Endodermal cell (in vitro differentiated cells): ENCODE data around the gene USB1. TPM values are rescaled to one million over a fixed set of nuclear protein-coding genes. Genes with fewer than 3 reads are reported as not detected.
A peak's percentile ranks its signal among the peaks of the same experiment; 100 is the strongest.

Experiments used
- DNase-seq: peaks from one replicate; pipeline ENCODE4 v3.0.0-alpha.2; 2017
- H3K27ac ChIP-seq: 2 replicates; pipeline ENCODE4 v1.5.1; 2013; ENCODE audit warnings: mild to moderate bottlenecking, low read depth, low read length, moderate library complexity
- H3K27me3 ChIP-seq: 2 replicates; pipeline ENCODE4 v1.6.1; 2013; ENCODE audit warnings: mild to moderate bottlenecking, low read length, moderate library complexity; ENCODE audit not compliant: insufficient read depth, control insufficient read depth, poor library complexity, severe bottlenecking
- H3K36me3 ChIP-seq: 2 replicates; pipeline ENCODE4 v1.7.0; 2013; ENCODE audit warnings: mild to moderate bottlenecking, low read length, moderate library complexity; ENCODE audit not compliant: control insufficient read depth, insufficient read depth
- H3K4me1 ChIP-seq: one replicate; pipeline ENCODE4 v1.7.0; 2013; ENCODE audit warnings: low read length; ENCODE audit not compliant: control insufficient read depth, insufficient read depth
- H3K4me3 ChIP-seq: 2 replicates; pipeline ENCODE4 v1.5.1; 2013; ENCODE audit warnings: mild to moderate bottlenecking, low read length, moderate library complexity
- H3K9ac ChIP-seq: 2 replicates; pipeline ENCODE4 v1.6.1; 2013; ENCODE audit warnings: mild to moderate bottlenecking, low read length, moderate library complexity; ENCODE audit not compliant: poor library complexity, severe bottlenecking; ENCODE audit errors: extremely low read depth
- H3K9me3 ChIP-seq: 2 replicates; pipeline ENCODE4 v1.6.1; 2013; ENCODE audit warnings: mild to moderate bottlenecking, low read length, moderate library complexity; ENCODE audit not compliant: control insufficient read depth
- H3K27ac Mint-ChIP-seq: 2 replicates; pipeline ENCODE4 v1.8.0; 2020; ENCODE audit warnings: mixed read lengths
- H3K27me3 Mint-ChIP-seq: 2 replicates; pipeline ENCODE4 v1.8.0; 2021; ENCODE audit warnings: mild to moderate bottlenecking, mixed read lengths; ENCODE audit not compliant: insufficient read depth
- H3K36me3 Mint-ChIP-seq: 2 replicates; pipeline ENCODE4 v1.8.0; 2020; ENCODE audit warnings: low read depth, mixed read lengths
- H3K4me1 Mint-ChIP-seq: 2 replicates; pipeline ENCODE4 v1.8.0; 2020; ENCODE audit warnings: mixed read lengths
- H3K4me3 Mint-ChIP-seq: 2 replicates; pipeline ENCODE4 v1.8.0; 2020; ENCODE audit warnings: mild to moderate bottlenecking, moderate library complexity, mixed read lengths
- H3K9me3 Mint-ChIP-seq: 2 replicates; pipeline ENCODE4 v1.8.0; 2020; ENCODE audit warnings: mild to moderate bottlenecking, mixed read lengths
- WGBS, 2 experiments: methylation state at CpG; one replicate each; pipeline versions ENCODE4 v1.1.5 to v1.1.7; 2013; ENCODE audit warnings: missing lambda C conversion rate in 2 of 2, mixed read lengths in 1 of 2; ENCODE audit not compliant: insufficient coverage in 1 of 2, insufficient read length in 1 of 2; 5-methylcytosine and 5-hydroxymethylcytosine counted together
- total RNA-seq, 2 donors: library from RNA; stranded (reverse); fragmentation: NEBNext Ultra II Directional in 1 of 2; extraction: Animal tissue kit (Norgen Biotek cat#: 25700) in 1 of 2; gene quantifications; 2 replicates in 1 of 2; 3 replicates in 1 of 2; pipeline ENCODE4 v1.2.1, GENCODE V29; 2021
- TF ChIP-seq, protein P1 (sequence below): fragments of 200-600 bp; sonication (generic); conservative IDR thresholded peaks from 2 replicates; pipeline ENCODE4 v1.5.0; 2021; ENCODE audit warnings: antibody characterized with exemption, mild to moderate bottlenecking

The USB1 gene
- total RNA-seq, 2 donors from 2014 or later, result 139 to 163 TPM

DNA sequence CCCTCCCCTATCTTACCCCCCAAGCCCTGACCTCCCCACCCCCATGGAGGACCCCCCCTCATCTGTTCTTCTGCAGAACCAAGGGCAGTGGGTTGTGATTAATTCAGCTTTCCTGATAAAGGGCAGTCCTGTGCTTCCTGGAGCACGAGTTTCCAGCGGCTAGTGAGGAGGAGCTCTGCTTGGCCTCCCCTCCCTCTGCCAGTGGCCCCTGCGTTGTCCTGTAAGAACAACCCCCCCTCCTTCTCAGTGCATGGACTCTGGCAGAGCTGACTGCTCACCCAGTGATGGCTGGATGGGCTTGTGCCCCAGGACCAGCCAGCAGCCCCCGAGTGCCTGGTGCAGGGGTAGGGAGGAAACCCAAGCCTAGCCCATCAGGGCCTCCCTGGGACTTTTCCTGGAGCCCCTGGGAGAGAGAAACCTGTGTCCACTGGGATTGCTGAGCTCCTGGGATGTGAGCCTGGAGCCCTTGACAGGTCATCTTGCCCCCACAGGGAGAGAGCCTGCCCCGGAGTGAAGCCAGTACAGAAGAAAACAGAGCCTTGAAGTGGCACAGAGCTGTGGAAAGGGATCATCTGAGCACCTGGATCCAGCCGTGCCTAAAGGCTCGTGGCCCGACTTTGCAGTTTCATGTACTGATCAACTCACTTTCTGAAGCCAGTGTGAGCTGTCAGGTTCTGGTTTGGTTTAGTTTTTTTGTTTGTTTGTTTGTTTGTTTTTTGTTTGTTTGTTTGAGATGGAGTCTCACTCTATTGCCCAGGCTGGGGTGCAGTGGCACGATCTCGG, 50.8 kb downstream of the USB1 start:
- WGBS, 2 experiments, result 84 to 92% methylated on average over 5 to 10 of the region's 10 CpGs
- Histone ChIP-seq H3K9me3 (no peaks in the 10 kb centered on the region), H3K27me3 (no peaks in the 10 kb centered on the region), H3K4me1 (peaks cover 5% of the 10 kb centered on the region), H3K36me3 (no peaks in the 10 kb centered on the region), H3K4me3 (no peak overlapping the region), H3K27ac (no peak overlapping the region), H3K9ac (no peak overlapping the region)
- Mint-ChIP-seq H3K4me3 (no peak overlapping the region), H3K27me3 (no peaks in the 10 kb centered on the region), H3K36me3 (no peaks in the 10 kb centered on the region), H3K4me1 (peaks cover 6% of the 10 kb centered on the region), H3K9me3 (no peaks in the 10 kb centered on the region), H3K27ac (no peak overlapping the region)
- peak; percentile 41 for DNase-seq
- TF ChIP-seq, protein P1, sequence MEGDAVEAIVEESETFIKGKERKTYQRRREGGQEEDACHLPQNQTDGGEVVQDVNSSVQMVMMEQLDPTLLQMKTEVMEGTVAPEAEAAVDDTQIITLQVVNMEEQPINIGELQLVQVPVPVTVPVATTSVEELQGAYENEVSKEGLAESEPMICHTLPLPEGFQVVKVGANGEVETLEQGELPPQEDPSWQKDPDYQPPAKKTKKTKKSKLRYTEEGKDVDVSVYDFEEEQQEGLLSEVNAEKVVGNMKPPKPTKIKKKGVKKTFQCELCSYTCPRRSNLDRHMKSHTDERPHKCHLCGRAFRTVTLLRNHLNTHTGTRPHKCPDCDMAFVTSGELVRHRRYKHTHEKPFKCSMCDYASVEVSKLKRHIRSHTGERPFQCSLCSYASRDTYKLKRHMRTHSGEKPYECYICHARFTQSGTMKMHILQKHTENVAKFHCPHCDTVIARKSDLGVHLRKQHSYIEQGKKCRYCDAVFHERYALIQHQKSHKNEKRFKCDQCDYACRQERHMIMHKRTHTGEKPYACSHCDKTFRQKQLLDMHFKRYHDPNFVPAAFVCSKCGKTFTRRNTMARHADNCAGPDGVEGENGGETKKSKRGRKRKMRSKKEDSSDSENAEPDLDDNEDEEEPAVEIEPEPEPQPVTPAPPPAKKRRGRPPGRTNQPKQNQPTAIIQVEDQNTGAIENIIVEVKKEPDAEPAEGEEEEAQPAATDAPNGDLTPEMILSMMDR, result no peak

DNA sequence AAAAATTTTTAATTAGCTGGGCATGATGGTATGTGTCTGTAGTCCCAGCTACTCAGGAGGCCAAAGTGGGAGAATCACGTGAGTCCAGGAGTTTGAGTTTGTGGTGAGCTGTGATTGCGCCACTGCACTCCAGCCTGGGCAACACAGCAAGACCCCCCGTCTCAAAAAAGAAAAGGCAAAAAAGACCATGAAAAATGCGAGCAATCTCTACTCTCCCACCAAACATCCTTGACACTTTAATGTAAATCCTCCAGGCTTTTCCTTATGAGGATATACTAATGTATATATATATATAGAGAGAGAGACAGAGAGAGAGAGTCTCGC, 52.4 kb downstream of the USB1 start:
- TF ChIP-seq, protein P1, result no peak
- H3K4me3 ChIP-seq, result no peak overlapping the region
- no peak overlapping the region for H3K27ac ChIP-seq
- no peak overlapping the region for H3K9ac ChIP-seq
- Mint-ChIP-seq H3K9me3 (no peaks in the 10 kb centered on the region), H3K4me1 (no peaks in the 10 kb centered on the region), H3K27ac (no peak overlapping the region), H3K36me3 (no peaks in the 10 kb centered on the region), H3K4me3 (no peak overlapping the region), H3K27me3 (no peaks in the 10 kb centered on the region)
- no peak for DNase-seq
- no peaks in the 10 kb centered on the region for H3K36me3 ChIP-seq
- H3K4me1 ChIP-seq, result no peaks in the 10 kb centered on the region
- WGBS, 2 experiments, result 96 to 100% methylated on average over 1 to 5 of the region's 5 CpGs
- no peaks in the 10 kb centered on the region for H3K27me3 ChIP-seq
- H3K9me3 ChIP-seq, result no peaks in the 10 kb centered on the region

DNA sequence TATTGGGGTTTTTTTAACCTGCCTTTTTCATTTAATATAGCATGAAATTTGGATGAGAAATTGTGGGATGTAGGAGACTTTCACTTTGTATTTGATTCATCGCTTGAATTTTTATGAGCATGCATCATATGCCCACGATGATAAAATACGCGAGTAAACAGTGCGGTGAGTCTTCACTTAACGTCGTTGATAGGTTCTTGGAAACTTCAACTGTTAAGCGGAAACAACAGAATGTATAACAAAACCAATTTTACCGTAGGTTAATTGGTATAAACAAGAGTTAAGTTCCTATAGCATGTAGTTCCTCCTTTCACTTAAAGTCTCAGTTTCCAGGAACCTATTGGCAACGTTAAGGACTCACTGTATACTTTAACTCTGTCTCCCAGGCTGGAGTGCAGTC, 53.1 kb downstream of the USB1 start:
- WGBS, 2 experiments, result 96 to 97% methylated on average over 9 to 10 of the region's 10 CpGs
- Histone ChIP-seq H3K9ac (no peak overlapping the region), H3K36me3 (no peaks in the 10 kb centered on the region), H3K27ac (no peak overlapping the region), H3K27me3 (no peaks in the 10 kb centered on the region), H3K4me3 (no peak overlapping the region), H3K9me3 (no peaks in the 10 kb centered on the region), H3K4me1 (no peaks in the 10 kb centered on the region)
- Mint-ChIP-seq H3K36me3 (no peaks in the 10 kb centered on the region), H3K27me3 (no peaks in the 10 kb centered on the region), H3K27ac (no peak overlapping the region), H3K4me1 (no peaks in the 10 kb centered on the region), H3K4me3 (no peak overlapping the region), H3K9me3 (no peaks in the 10 kb centered on the region)
- TF ChIP-seq, protein P1, result no peak
- no peak for DNase-seq
